GM19452 (cell line): ENCODE data around the gene WDR93.

Experiments
- ATAC-seq: cut with Tn5 transposase; IDR thresholded peaks from one replicate; pipeline ENCODE4 v1.9.1; 2021; ENCODE audit not compliant: unreplicated experiment

WDR93 gene

GRCh38 chr15:89690276-89691218, at the start of gene WDR93, which contains the start of gene PEX11A:
TSS of gene WDR93 (plus strand) at chr15:89690811. CDS start at chr15:89701747, 10,936 bp downstream.
TSS of gene PEX11A (minus strand) at chr15:89690754. CDS start at chr15:89690632, 122 bp downstream.
- peak; percentile 88 for ATAC-seq

- no peak for ATAC-seq
Observed at GRCh38 chr15:89641053-89641452, 49.6 kb upstream of the WDR93 start.

- no peak for ATAC-seq
Observed at GRCh38 chr15:89642106-89642505, 48.5 kb upstream of the WDR93 start.

- ATAC-seq: no peak
Observed at GRCh38 chr15:89645680-89646079, 44.9 kb upstream of the WDR93 start.

- no peak for ATAC-seq
Observed at GRCh38 chr15:89646416-89647141, 44.0 kb upstream of the WDR93 start.

- ATAC-seq: no peak
Observed at GRCh38 chr15:89647191-89647851, 43.3 kb upstream of the WDR93 start.

GRCh38 chr15:89648106-89649012, 42.3 kb upstream of the WDR93 start:
- ATAC-seq: no peak

- no peak for ATAC-seq
Observed at GRCh38 chr15:89649013-89649625, 41.5 kb upstream of the WDR93 start.

GRCh38 chr15:89649716-89650115, 40.9 kb upstream of the WDR93 start:
- no peak for ATAC-seq

- ATAC-seq: no peak
Observed at GRCh38 chr15:89652131-89652530, 38.5 kb upstream of the WDR93 start.

GRCh38 chr15:89652666-89653065, 37.9 kb upstream of the WDR93 start:
- no peak for ATAC-seq

GRCh38 chr15:89653578-89653977, 37.0 kb upstream of the WDR93 start:
- ATAC-seq: no peak

GRCh38 chr15:89654301-89654761, 36.3 kb upstream of the WDR93 start:
- ATAC-seq: no peak

GRCh38 chr15:89654847-89655805, 35.5 kb upstream of the WDR93 start, which contains the start of gene KIF7:
TSS of gene KIF7 (minus strand) at chr15:89655467. CDS start at chr15:89652930, 2,537 bp downstream.
- ATAC-seq: no peak

- no peak for ATAC-seq
Observed at GRCh38 chr15:89656116-89656815, 34.3 kb upstream of the WDR93 start.

GRCh38 chr15:89657686-89658200, 32.9 kb upstream of the WDR93 start:
- ATAC-seq: no peak

- ATAC-seq: no peak
Observed at GRCh38 chr15:89659295-89659694, 31.3 kb upstream of the WDR93 start.

GRCh38 chr15:89660556-89660955, 30.1 kb upstream of the WDR93 start:
- no peak for ATAC-seq
